Pancreas (tissue), 10 donors: ENCODE data around the gene MARVELD2. TPM values are rescaled to one million over a fixed set of nuclear protein-coding genes. Genes with fewer than 3 reads are reported as not detected.
A peak's percentile ranks its signal among the peaks of the same experiment; 100 is the strongest.
"Not testable (repeated sequence)": the region's sequence is repeated elsewhere in the genome, so short reads cannot be mapped to it uniquely, and the experiment has no call there.

ENCODE experiments used
- ATAC-seq, 4 donors: fragments of 200-7000 bp; cut with Tn5 transposase; one replicate each; pipeline versions ENCODE4 v1.8.0 to v1.9.1; 2020; ENCODE audit warnings: mild to moderate bottlenecking in 4 of 4, moderate library complexity in 4 of 4
- DNase-seq, 6 donors: peaks; one replicate each; pipeline ENCODE4 v3.0.0-alpha.2; 2020
- FAIRE-seq: peaks from 2 replicates; lab custom pipeline; 2012; peaks lifted over from hg19 to GRCh38; lab: Jason Lieb, UNC
- H3K27ac ChIP-seq, 4 donors: fragments of 200-600 bp; sonication (generic); 1 replicate in 3 of 4; 2 replicates in 1 of 4; pipeline versions ENCODE4 v1.5.0 to v1.8.0; 2020
- H3K27me3 ChIP-seq, 4 donors: fragments of 200-600 bp; one replicate each; pipeline ENCODE4 v1.8.0; 2021
- H3K36me3 ChIP-seq, 3 donors: fragments of 200-600 bp; sonication (generic) in 1 of 3; one replicate each; pipeline versions ENCODE4 v1.5.0 to v1.8.0; 2020 to 2021
- H3K4me1 ChIP-seq, 3 donors: fragments of 200-600 bp; one replicate each; pipeline ENCODE4 v1.8.0; 2021
- H3K4me3 ChIP-seq, 4 donors: fragments of 200-600 bp; sonication (generic) in 2 of 4; one replicate each; pipeline versions ENCODE4 v1.5.0 to v1.8.0; 2020 to 2021
- H3K9me3 ChIP-seq, 4 donors: fragments of 200-600 bp; one replicate each; pipeline ENCODE4 v1.8.0; 2021
- CTCF ChIP-seq, 4 donors: fragments of 200-600 bp; sonication (generic) in 3 of 4; IDR thresholded peaks; one replicate each; pipeline versions ENCODE4 v1.5.0 to v1.8.0; 2021; ENCODE audit warnings: antibody characterized with exemption in 4 of 4
- WGBS, 2 donors: extraction: QIAGEN DNeasy Blood & Tissue Kit; methylation state at CpG; one replicate each; pipeline ENCODE4 v1.1.7; 2013; 5-methylcytosine and 5-hydroxymethylcytosine counted together
- intact Hi-C, 3 donors: fragments of 100-400 bp; cut with DNase I; formaldehyde crosslinking; loops; one replicate each; pipeline versions ENCODE4 v1.11.1 to v1.14.2; 2022
- polyA plus RNA-seq, 2 donors: library from polyadenylated mRNA; stranded (reverse); fragments of 200-250 nt; gene quantifications; one replicate each; pipeline ENCODE4 v1.2.3, GENCODE V29; 2013
- total RNA-seq, 6 donors: library from RNA; stranded (reverse); fragmentation: NEBNext Ultra II Directional in 4 of 6; extraction: Animal tissue kit (Norgen Biotek cat#: 25700) in 4 of 6; gene quantifications; one replicate each; pipeline versions ENCODE4 v1.2.1 to v1.2.4, GENCODE V29; 2021 to 2023
- donor health status: healthy with polysubstance abuse.
- donor health status: DM: no; HTN: no; CAD: no; lungs with moderate emphysema.
- donor health status: DM: no; HTN: no; CAD: no.
- donor health status: control.
- donor health status: control.
- donor health status: Bipolar disorder and iron deficiency.
- donor health status: DM: yes; HTN: yes; CAD: no.
- donor health status: DM: no; HTN: no; CAD: no.
- donor health status: DM: no; HTN: no; CAD: no.
- donor health status: DM: yes; HTN: yes; CAD: no.

The MARVELD2 gene
- total and polyA plus RNA-seq, 8 donors, result 4.0 to 34.7 (median 17.4) TPM

DNA sequence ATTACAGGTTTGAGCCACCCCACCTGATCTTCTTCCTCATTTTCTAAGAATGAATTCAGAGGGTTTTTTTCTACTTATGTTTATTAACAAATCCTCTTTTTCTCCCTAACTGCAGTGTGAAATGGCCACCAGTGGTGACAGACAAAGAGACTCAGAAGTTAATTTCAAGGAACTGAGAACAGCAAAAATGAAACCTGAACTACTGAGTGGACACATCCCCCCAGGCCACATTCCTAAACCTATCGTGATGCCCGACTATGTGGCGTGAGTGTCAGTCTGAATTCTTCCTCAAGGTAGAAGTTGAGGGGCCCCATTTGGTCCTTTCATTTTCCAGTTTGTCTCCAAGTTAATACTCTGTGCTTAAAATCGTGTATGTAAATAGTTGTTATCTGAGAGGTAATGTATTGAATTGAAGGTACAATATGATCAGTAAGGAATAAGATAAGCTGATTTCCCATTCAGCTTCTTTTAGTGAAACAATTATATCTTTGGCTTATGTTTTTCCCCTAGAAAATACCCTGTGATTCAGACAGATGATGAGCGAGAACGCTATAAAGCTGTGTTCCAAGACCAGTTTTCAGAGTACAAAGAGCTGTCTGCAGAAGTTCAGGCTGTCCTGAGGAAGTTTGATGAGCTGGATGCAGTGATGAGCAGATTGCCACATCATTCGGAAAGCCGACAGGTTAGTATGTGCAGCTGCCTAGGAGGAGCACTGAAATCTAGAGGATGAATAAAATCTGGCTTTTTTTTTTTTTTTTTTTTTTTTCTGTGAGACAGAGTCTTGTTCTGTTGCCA, 17.7 kb downstream of the MARVELD2 start:
- FAIRE-seq (no peak), ATAC-seq (no peak), DNase-seq (no peak)
- no peaks in the 10 kb centered on the region for H3K27me3 ChIP-seq
- H3K4me1 ChIP-seq, result peaks cover 0 to under 1% (median 0%) of the 10 kb centered on the region in 3 donors
- no peak overlapping the region for H3K27ac ChIP-seq
- peaks cover 0 to 18% (median 0%) of the 10 kb centered on the region in 3 donors for H3K36me3 ChIP-seq
- H3K4me3 ChIP-seq, result no peak overlapping the region
- no peak for TF ChIP-seq CTCF (IDR thresholded peaks at IDR 0.05)
- intact Hi-C loops, result no loop called here
- no peaks in the 10 kb centered on the region for H3K9me3 ChIP-seq
- 85 to 86% methylated on average over 8 of the region's 8 CpGs for WGBS, 2 donors

DNA sequence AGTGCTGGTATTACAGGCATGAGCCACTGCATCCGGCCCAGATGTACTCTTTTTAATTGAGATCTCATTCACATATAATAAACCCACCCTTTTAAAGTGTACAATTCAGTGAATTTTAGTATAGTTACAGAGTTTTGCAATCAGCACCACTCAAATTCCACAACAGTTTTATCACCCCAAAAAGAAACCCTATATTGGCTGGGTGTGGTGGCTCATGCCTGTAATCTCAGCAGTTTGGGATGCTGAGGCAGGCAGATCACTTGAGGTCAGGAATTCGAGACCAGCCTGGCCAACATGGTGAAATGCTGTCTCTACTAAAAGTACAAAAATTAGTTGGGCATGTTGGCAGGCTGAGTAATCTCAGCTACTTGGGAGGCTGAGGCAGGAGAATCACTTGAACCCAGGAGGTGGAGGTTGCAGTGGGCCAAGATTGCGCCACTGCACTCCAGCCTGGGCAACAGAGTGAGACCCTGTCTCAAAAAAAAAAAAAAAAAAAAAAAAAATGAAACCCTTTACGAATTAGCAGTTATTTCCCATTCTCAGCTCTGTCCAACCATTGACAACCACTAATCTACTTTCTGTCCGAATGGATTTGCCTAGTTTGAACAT, 20.5 kb downstream of the MARVELD2 start:
- FAIRE-seq, H3K27me3 ChIP-seq, H3K27ac ChIP-seq, DNase-seq, H3K9me3 ChIP-seq, intact Hi-C loops, H3K4me3 ChIP-seq, H3K4me1 ChIP-seq, ATAC-seq: not testable (repeated sequence)
- 93 to 97% methylated on average over 5 of the region's 5 CpGs for WGBS, 2 donors
- H3K36me3 ChIP-seq, result peaks cover 0 to 19% (median 0%) of the 10 kb centered on the region in 3 donors

- Histone ChIP-seq H3K4me3 (no peak overlapping the region), H3K9me3 (no peaks in the 10 kb centered on the region), H3K27ac (peak overlapping the region in 1 of 4 donors; percentile 17), H3K4me1 (no peaks in the 10 kb centered on the region), H3K36me3 (peaks cover 0 to 15% (median 0%) of the 10 kb centered on the region in 3 donors), H3K27me3 (no peaks in the 10 kb centered on the region)
- ATAC-seq (peak in 2 of 4 donors; percentile 63 to 66), FAIRE-seq (no peak), DNase-seq (no peak)
- no peak for TF ChIP-seq CTCF (IDR thresholded peaks at IDR 0.05)
- 90 to 92% methylated on average over 7 of the region's 7 CpGs for WGBS, 2 donors
- intact Hi-C loops, result no loop called here
Measured at GRCh38 chr5:69444127-69444754, 29.3 kb downstream of the MARVELD2 start.

DNA sequence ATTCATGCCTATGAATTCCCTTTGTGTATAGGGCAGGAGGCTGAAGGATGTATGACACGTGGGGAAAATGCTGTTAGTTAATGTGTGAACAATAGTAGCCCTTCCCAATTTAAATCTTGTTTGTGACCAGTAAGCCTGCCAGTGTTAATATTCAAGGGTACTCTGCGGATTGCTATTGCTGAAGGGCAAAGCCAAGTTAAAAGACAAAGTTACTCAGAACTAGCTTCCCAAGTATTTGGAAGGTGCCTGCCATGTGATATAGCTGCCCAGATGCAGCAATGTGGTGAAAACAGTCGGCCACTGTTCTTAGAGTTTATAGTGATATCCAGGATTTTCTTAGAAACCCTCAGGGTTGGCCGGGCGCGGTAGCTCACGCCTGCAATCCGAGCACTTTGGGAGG, 34.6 kb downstream of the MARVELD2 start:
- no peak overlapping the region for H3K4me3 ChIP-seq
- FAIRE-seq (no peak), ATAC-seq (no peak), DNase-seq (no peak)
- peak overlapping the region in 2 of 4 donors; percentile 90 to 96 for H3K27ac ChIP-seq
- TF ChIP-seq CTCF (IDR thresholded peaks at IDR 0.05), result no peak
- H3K9me3 ChIP-seq, result no peaks in the 10 kb centered on the region
- peaks cover 8 to 34% (median 20%) of the 10 kb centered on the region in 3 donors for H3K4me1 ChIP-seq
- 84 to 90% methylated on average over 8 of the region's 8 CpGs for WGBS, 2 donors
- H3K27me3 ChIP-seq, result no peaks in the 10 kb centered on the region
- intact Hi-C loops, result no loop called here
- H3K36me3 ChIP-seq, result no peaks in the 10 kb centered on the region

GRCh38 chr5:69450116-69450515, 35.2 kb downstream of the MARVELD2 start:
- Histone ChIP-seq H3K9me3 (no peaks in the 10 kb centered on the region), H3K36me3 (no peaks in the 10 kb centered on the region), H3K4me1 (peaks cover 8 to 35% (median 20%) of the 10 kb centered on the region in 3 donors), H3K27me3 (no peaks in the 10 kb centered on the region), H3K27ac (peak overlapping the region in 2 of 4 donors; percentile 90 to 96), H3K4me3 (no peak overlapping the region)
- ATAC-seq (peak in 2 of 4 donors; percentile 7 to 31), FAIRE-seq (no peak), DNase-seq (no peak)
- WGBS, 2 donors, result 96 to 98% methylated on average over 1 of the region's 1 CpG
- no peak for TF ChIP-seq CTCF (IDR thresholded peaks at IDR 0.05)
- intact Hi-C loops, result loop anchor here in 1 of 3 donors (5.0 kb wide), 1 partner anchor 33 kb away; the partner anchor contains the start of gene MARVELD2

DNA sequence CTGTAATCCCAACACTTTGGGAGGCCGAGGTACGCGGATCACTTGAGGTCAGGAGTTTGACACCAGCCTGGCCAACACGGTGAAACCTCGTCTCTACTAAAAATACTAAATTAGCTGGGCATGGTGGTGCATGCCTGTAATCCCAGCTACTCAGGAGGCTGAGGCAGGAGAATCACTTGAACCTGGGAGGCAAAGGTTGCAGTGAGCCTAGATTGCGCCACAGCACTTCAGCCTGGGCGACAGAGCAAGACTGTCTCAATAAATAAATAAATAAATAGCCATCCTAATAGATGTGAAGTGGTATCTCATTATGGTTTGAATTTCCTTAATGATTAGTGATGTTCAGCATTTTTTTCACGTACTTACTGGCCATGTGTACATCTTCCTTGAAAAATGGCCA, 35.6 kb downstream of the MARVELD2 start:
- Histone ChIP-seq H3K27ac (peak overlapping the region in 2 of 4 donors; percentile 90 to 96), H3K4me1 (peaks cover 8 to 38% (median 20%) of the 10 kb centered on the region in 3 donors)
- H3K27me3 ChIP-seq, ATAC-seq, H3K9me3 ChIP-seq, FAIRE-seq, H3K4me3 ChIP-seq, DNase-seq, H3K36me3 ChIP-seq: not testable (repeated sequence)
- WGBS, 2 donors, result 95 to 99% methylated on average over 8 of the region's 8 CpGs
- intact Hi-C loops, result loop anchor here in 1 of 3 donors (5.0 kb wide), 1 partner anchor 33 kb away; the partner anchor contains the start of gene MARVELD2
